HG02678 (cell line): ENCODE data around the gene SUDS3.

Experiments
- ATAC-seq: cut with Tn5 transposase; IDR thresholded peaks from one replicate; pipeline ENCODE4 v1.9.1; 2021; ENCODE audit warnings: mild to moderate bottlenecking, moderate library complexity; ENCODE audit not compliant: unreplicated experiment

Gene SUDS3

DNA sequence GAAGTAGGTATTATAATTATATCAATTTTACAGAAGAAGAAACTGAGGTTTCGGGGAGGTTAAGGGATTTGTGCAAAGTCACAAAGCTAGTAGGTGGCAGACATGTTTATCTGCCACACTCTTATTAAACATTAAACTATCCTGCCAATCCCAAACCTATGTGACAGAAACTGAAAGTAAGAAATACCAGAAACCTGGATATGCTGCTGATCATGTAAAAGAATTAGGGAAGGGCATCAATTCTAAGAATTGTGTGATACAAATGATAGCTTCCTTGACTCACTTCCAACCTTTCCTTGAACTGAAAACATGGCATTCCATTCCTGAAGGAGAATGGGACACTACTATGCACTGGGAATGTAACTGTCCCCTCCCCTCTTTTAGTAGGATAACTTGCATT, 20.5 kb upstream of the SUDS3 start:
- no peak for ATAC-seq

DNA sequence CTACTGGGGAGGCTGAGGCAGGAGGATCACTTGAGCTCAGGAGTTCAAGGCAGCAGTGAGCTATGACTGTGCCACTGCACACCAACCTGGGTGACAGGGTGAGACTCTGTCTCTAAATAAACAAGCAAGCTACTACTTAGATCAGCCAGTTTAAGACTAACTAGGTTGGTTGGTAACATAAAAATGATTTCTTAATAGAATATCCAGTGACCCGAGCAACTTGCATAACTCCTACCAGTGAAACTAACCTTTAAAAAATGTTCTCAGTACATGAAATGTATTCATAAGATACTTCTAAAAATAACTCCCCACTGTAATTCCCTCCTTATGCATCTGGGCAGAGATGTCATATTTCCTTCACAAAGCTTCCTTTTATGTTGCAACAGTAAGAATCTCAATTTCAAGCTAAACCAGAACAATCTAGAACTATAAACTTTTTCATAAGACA, 19.5 kb upstream of the SUDS3 start:
- peak; percentile 37 for ATAC-seq

DNA sequence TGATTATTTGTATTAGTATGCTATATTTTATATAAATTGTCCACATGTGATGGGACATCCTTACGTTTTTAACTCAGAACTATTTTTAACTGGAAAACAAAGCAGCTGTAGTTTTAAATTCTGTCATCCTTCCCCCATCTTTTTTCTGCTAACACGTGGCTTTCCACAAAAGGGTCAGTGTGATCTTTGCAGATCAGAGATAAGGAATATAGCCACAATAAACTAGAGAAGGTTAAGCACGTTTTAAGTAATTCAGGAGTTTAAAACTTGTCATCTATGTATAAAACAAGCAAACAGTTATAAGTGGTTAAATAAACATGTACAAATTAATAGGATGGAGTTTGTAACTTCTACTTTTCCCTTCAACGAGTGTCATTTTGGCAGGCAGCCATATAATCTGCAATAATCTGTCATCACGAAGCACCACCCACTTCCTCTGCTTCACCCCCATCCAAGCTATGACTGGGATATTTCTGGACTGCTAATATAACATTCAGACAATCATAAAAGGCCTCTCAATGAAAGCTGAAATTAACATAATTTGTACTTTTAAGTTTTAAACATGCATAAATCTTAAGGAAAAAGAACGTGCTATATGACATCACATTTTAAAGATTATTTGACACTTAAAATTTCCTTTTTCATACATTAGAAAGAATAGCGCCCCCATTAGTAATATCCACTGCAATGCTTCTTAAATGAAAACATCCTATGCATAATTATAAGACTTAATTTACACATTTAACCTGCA, 18.9 kb upstream of the SUDS3 start:
- ATAC-seq = peak; percentile 50

GRCh38 chr12:118358008-118358359, 18.4 kb upstream of the SUDS3 start:
- ATAC-seq = no peak

DNA sequence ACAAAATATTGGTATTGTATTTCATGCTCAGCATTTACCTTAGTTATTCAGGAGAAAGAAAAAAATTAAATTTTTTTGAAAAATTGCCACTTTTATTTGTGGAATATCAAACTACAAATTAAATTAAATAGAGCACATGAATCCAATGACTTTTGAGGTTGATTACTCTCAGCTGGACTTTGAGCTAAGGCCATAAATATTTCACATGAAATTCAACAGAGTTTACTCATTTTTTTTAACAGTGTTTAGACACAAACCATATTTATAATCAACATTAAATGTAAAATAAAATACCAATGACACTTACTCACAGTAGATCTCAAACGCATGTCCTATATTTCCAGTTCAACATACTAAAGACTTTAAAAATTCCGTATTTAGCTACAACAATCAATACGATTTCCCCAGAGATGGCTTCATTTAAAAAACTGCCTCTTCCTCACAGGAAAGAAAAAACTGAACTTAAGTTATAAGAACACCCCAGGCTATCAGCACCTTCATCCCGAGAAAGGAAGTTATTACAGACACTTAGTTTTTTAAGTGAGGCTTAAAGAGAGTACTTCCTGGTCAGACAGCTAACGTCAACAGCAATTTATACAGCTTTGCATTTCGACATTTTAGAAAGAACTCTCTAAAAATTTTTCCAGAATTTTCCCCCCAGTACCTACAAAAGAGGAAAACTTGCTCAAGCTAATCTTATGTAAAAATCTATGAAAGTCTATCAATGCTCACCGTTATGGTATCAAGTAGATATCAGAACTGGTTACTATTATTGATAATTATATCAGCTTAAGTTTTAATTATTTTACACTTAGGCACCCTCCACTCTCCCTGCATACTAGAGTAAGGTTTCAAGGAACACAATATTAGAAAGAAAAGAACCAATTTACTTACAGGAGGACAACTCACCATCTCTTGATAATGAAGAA, 17.5 kb upstream of the SUDS3 start:
- ATAC-seq = no peak

DNA sequence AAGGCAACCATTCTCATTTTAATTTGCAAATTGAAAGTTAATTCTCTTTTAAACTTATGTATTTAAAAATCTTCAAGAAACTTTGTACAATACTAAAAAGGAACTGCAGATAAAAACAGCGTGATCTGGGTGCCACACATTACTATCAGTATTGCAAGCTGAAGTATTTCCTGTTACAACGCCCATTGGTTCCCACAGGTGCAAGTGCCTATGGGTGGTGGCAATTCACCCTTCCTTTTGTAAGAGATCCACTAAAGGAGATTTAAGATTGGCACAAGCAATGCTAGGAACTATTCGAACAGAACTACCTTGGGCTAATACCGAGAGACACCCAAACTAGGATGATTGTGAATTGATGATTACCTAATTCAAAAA, 16.8 kb upstream of the SUDS3 start:
- ATAC-seq = no peak

GRCh38 chr12:118361092-118361404, 15.3 kb upstream of the SUDS3 start:
- no peak for ATAC-seq

DNA sequence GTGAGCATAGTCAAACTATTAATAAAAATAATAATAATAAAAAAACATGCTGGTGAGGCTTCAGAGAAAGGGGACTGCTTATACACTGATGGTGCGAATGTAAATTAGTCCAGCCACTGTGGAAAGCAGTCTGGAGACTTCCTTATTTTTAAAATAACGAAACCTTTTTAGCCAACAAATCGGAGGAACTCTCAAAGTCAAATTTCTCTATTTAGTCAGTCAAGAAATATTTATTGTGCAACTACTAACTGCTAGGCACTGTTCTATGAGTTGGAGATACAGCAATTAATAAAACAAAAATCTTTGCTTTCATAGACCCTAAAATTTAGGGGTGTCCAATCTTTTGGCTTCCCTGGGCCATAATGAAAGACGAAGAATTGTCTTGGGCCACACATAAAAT, 14.5 kb upstream of the SUDS3 start:
- no peak for ATAC-seq

DNA sequence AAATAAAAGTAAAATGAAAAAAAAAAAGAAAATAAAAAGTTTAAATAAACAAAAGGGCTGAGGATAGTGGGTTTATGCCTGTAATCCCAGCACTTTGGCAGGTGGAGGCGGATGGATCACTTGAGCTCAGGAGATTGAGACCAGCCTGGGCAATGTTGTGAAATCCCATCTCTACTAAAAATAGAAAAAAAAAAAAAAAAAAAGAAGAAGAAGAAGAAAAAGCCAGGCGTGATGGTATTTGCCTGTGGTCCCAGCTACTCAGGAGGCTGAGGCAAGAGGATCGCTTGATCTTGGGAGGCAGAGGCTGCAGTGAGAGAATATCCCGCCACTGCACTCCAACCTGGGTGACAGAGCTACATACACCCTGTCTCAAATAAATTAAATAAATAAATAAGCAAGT, 7.5 kb upstream of the SUDS3 start:
- no peak for ATAC-seq

DNA sequence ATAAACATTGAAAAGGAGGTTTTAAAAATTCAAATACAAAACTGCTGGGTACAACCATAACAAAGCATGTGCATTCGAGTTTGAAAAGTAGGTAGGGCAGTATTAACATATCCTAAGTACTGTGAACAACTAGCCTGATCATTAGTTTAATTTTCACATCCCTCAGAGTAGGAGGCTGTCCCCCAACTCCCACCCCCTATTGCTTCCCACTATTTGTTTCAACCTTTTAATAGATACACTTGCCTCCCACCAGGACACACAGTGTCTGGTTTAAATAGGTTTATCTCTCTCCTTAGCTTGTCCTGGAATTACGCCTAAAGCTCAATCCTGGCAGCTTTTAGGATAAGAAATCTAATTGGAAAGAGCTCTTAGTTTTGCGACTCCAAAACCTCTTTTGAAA, 5.8 kb upstream of the SUDS3 start:
- no peak for ATAC-seq

GRCh38 chr12:118371321-118372282, 4.8 kb upstream of the SUDS3 start:
- ATAC-seq = no peak

DNA sequence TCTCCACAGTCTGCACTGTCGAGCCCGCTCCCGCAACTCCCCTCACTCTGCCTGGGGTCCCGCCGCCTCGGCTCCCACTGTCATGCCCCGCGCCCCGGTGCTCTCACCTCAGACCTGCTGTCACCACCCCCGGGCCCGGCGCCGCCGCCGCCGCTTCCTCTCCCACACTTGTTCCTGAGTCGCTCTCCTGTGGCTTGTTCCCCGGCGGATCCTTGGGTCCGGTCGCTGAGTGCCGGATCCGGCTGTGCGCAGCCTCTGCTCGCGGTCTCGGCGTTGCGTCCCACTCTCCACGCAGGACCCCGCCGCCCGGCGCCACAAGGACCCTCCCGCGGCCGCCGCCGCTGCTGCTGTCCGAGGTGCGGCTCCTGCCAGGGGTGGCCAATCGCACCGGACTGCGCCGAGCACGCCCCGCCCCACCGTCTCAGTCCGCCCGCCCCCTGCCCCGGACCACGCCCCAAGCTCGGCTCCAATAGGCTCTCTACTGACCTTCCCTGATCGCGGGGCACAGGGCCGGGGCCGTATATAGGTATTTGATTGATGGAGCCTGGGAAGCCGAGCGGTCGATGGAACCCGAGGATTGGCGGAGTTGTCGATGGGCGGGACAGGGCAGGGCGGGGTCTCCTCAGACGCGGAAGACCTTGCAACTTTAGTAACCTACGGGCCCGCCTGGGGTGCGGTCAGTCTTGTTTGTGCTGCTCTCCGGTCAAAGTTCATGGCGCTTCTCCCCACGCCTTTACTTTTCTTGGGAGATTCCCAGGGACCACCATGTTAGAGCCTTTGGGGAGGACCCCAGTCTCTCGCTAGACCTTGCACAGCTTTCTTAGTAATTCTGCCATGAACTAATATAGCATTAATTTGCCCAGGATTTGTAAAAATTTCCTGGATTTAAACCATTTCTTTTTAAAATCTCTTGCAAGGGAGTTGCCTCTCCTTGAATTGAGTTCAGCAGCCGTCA, 3.5 kb upstream of the SUDS3 start, which contains the start of gene TAOK3:
Gene TAOK3 (minus strand): TSS at position 367 of the 955 bp plus-strand sequence. CDS start 117,340 bp downstream, outside the sequence.
- peak; percentile 80 for ATAC-seq

DNA sequence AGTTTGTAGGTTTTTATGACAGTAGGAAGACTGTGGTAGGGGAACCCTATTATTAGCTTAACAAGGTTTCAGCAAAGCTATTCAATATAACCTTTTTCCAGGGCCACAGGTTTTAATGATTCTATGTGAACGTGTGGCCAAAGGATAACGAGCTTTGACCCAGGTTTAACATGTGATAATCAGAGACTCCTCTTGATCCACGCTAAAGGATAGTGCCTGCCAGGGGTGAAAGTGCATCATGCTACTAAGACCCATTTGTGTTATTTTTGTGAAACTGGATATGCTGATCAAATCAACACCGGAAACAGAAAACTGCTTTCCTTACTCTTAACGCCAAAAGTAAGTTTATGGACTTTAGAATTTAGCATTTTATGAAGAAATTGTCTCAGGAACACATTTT, 2.7 kb upstream of the SUDS3 start:
- ATAC-seq = no peak

DNA sequence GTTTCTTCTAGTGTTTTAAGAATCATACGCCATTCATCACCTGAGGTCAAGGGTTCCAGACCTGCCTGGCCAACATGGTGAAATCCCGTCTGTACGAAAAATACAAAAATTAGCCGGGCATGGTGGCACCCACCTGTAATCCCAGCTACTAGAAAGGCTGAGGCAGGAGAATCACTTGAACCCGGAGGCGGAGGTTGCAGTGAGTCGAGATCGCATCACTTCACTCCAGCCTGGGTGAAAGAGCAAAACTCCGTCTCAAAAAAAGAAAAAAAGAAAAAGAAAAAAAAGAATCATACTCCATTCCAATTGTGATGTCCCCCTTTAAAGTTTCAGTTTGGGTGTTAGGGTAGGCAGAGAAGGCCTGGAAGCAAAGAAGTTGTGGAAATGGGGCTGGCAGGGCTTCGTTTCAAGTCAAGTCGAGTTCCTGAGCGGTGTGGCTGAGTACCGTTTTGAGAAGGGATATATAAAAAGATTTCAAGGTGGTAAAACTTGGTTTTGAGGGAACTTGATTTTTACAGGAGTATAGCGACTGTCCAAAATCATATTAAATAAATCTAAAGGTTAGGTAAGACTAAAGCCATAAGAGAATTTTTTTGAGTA, 2.1 kb upstream of the SUDS3 start:
- no peak for ATAC-seq

GRCh38 chr12:118374909-118375308, 1.4 kb upstream of the SUDS3 start:
- no peak for ATAC-seq

DNA sequence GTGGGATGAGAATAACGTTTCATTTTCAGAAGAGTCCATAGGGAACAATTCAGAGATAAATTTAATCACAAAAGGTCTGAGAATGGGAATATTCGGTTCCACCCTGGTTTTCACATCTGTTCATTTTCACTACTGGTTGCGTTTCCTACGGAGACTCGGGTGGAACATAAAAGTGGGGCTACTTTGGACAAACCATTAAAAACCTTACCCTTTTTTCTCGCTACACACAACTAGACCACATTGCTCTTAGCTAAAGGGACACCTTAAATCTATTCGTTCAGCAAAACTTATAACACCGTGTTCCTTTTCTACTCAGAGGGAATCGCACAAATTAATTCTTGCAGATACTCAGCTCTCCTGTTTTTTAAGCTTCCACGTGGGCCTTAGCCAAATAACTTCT, 1.0 kb upstream of the SUDS3 start:
- no peak for ATAC-seq

GRCh38 chr12:118377021-118377883, 897 bp downstream of the SUDS3 start:
- no peak for ATAC-seq

GRCh38 chr12:118377884-118378470, 1.6 kb downstream of the SUDS3 start:
- no peak for ATAC-seq
